ENCODE data around the gene ZNF771. TPM values are rescaled to one million over a fixed set of nuclear protein-coding genes. Genes with fewer than 3 reads are reported as not detected.

The ZNF771 gene
- total and polyA plus RNA-seq, 2 donors (not counting 3 experiments of a cell fraction or from before 2014, with no cell fraction given), result 11.7 to 16.8 TPM

GRCh38 chr16:30418350-30419181 lies 11.2 kb downstream of the ZNF771 start:
- Histone ChIP-seq H4K20me1 (replicated peaks; ENCODE audit: control insufficient read depth, extremely low read depth, insufficient read depth, low read length) (no peaks in the 10 kb centered on the region), H3K27me3 (ENCODE audit: control insufficient read depth in 2 of 2, insufficient read depth in 2 of 2, low read length in 2 of 2) (no peaks in the 10 kb centered on the region), H3K9me3 (replicated peaks; ENCODE audit: control insufficient read depth, insufficient read depth, low read length) (no peaks in the 10 kb centered on the region), H3K9me1 (replicated peaks; ENCODE audit: control insufficient read depth, extremely low read depth, insufficient read depth, low read length) (no peaks in the 10 kb centered on the region), H3K4me2 (ENCODE audit: insufficient read depth, low read length) (peak overlapping the region; percentile 10), H3K27ac (ENCODE audit: insufficient read depth, low read depth, low read length) (no peak overlapping the region), H3K4me3 (replicated peaks in 1 of 3; ENCODE audit: insufficient read depth in 1 of 3, low read depth in 1 of 3, low read length in 3 of 3) (peak overlapping the region in 1 of 3 experiments; percentile 57), H3K4me1 (ENCODE audit: control insufficient read depth, extremely low read depth, insufficient read depth, low read length) (peaks cover 3% of the 10 kb centered on the region), H3K9ac (replicated peaks; ENCODE audit: extremely low read depth, insufficient read depth, low read length) (no peak overlapping the region), H2AFZ (ENCODE audit: low read depth, low read length) (no peak overlapping the region), H3K79me2 (ENCODE audit: control insufficient read depth, insufficient read depth, low read length) (no peaks in the 10 kb centered on the region), H3K36me3 (ENCODE audit: control insufficient read depth in 2 of 2, extremely low read depth in 1 of 2, insufficient read depth in 2 of 2, low read length in 2 of 2) (peaks cover under 1 to 4% of the 10 kb centered on the region in 2 experiments)
- intact Hi-C loops (cut with micrococcal nuclease), result loop anchor here (1.0 kb wide), 3 partner anchors 9 to 27 kb away; partner anchors contain the start of gene SEPHS2
- no peak for FAIRE-seq
- dilution Hi-C loops (cut with MboI; ENCODE audit: extremely low pct_ligation_motif_present, low sequenced_read_pairs), result no loop called here
- no TSS peak for BruUV-seq (replicated peaks)
- CTCF ChIA-PET, result interaction anchor here (0.7 to 4.8 kb wide), 18 partner anchors 8 to 327 kb away, joined by 3 to 46 read pairs (median 6); partner anchors contain the start of genes CD2BP2, CORO1A, DCTPP1 and PRR14
- no peak for DNase-seq (ENCODE audit: low read depth, low spot score)
- POLR2A ChIA-PET, result interaction anchor here (0.5 to 1.4 kb wide), 3 partner anchors 11 to 303 kb away, joined by 3 to 7 read pairs (median 6); partner anchors contain the start of genes DCTPP1 and ZNF771
- no peak for TF ChIP-seq JUN (IDR thresholded peaks at IDR 0.05; ENCODE audit: borderline replicate concordance, insufficient read depth, insufficient read length, low read depth)
- no peak for TF ChIP-seq POLR2A (IDR thresholded peaks at IDR 0.05; ENCODE audit: low read depth, low read length)
- no peak for TF ChIP-seq EZH2 (IDR thresholded peaks at IDR 0.05; ENCODE audit: borderline replicate concordance, low read depth, low read length, severe bottlenecking)
- TF ChIP-seq, protein P1, sequence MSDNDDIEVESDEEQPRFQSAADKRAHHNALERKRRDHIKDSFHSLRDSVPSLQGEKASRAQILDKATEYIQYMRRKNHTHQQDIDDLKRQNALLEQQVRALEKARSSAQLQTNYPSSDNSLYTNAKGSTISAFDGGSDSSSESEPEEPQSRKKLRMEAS (IDR thresholded peaks at IDR 0.05; ENCODE audit: insufficient read depth, insufficient read length), result no peak
- no peak for TF ChIP-seq GATA2 (IDR thresholded peaks at IDR 0.05; ENCODE audit: insufficient read depth, insufficient read length, low read depth, low read length)
- TF ChIP-seq FOS (IDR thresholded peaks at IDR 0.05; ENCODE audit: borderline replicate concordance, insufficient read depth, low read length), result no peak
- TF ChIP-seq MYC (IDR thresholded peaks at IDR 0.05; ENCODE audit: low read depth, low read length), result no peak
- no peak for TF ChIP-seq CTCF (IDR thresholded peaks at IDR 0.05; ENCODE audit: extremely low read depth in 1 of 2, insufficient read depth in 1 of 2, low read depth in 1 of 2, low read length in 2 of 2)
- no peak for TF ChIP-seq POLR2AphosphoS5 (IDR thresholded peaks at IDR 0.05; ENCODE audit: insufficient read depth, low read depth, low read length)

All from endothelial cell of umbilical vein (primary cell).